Measurements from ENCODE around the gene MAST3. TPM values are rescaled to one million over a fixed set of nuclear protein-coding genes. Genes with fewer than 3 reads are reported as not detected.

The MAST3 gene
- total RNA-seq, 1 experiment from 2014 or later, result 4.1 TPM

- Mint-ChIP-seq H3K4me3 (ENCODE audit: unreplicated experiment) (no peak overlapping the region), H3K9me3 (ENCODE audit: unreplicated experiment) (no peaks in the 10 kb centered on the region), H3K36me3 (ENCODE audit: insufficient read depth, unreplicated experiment) (no peaks in the 10 kb centered on the region), H3K4me1 (ENCODE audit: insufficient read depth, unreplicated experiment) (no peaks in the 10 kb centered on the region), H3K27me3 (ENCODE audit: insufficient read depth, unreplicated experiment) (no peaks in the 10 kb centered on the region), H3K27ac (ENCODE audit: low read depth, unreplicated experiment) (no peak overlapping the region)
- CTCF ChIA-PET, result interaction anchor here (0.6 to 0.7 kb wide), 3 partner anchors 34 to 143 kb away, joined by 3 to 4 read pairs (median 3); no protein-coding TSS in a partner anchor
- intact Hi-C loops (cut with micrococcal nuclease), result no loop called here
- no peak for DNase-seq (ENCODE audit: unreplicated experiment)
- TF ChIP-seq CTCF (IDR thresholded peaks at IDR 0.05; ENCODE audit: unreplicated experiment), result no peak
- no TSS peak for BruUV-seq (replicated peaks)
- POLR2A ChIA-PET, result interaction anchor here (0.7 kb wide), 1 partner anchor 11 kb away, joined by 3 read pairs; no protein-coding TSS in a partner anchor
Observed at GRCh38 chr19:18185538-18185937, 88.0 kb downstream of the MAST3 start.

- no peak for TF ChIP-seq CTCF (IDR thresholded peaks at IDR 0.05; ENCODE audit: unreplicated experiment)
- Mint-ChIP-seq H3K27ac (ENCODE audit: low read depth, unreplicated experiment) (no peak overlapping the region), H3K9me3 (ENCODE audit: unreplicated experiment) (no peaks in the 10 kb centered on the region), H3K4me1 (ENCODE audit: insufficient read depth, unreplicated experiment) (peaks cover 12% of the 10 kb centered on the region), H3K27me3 (ENCODE audit: insufficient read depth, unreplicated experiment) (no peaks in the 10 kb centered on the region), H3K4me3 (ENCODE audit: unreplicated experiment) (no peak overlapping the region), H3K36me3 (ENCODE audit: insufficient read depth, unreplicated experiment) (peaks cover 10% of the 10 kb centered on the region)
- POLR2A ChIA-PET, result interaction anchor here (0.6 to 4.7 kb wide), 2 partner anchors 15 to 157 kb away, joined by 3 to 35 read pairs; partner anchors contain the start of gene IFI30
- no peak for DNase-seq (ENCODE audit: unreplicated experiment)
- no TSS peak for BruUV-seq (replicated peaks)
- intact Hi-C loops (cut with micrococcal nuclease), result no loop called here
- CTCF ChIA-PET, result interaction anchor here (0.6 kb wide), 1 partner anchor 18 kb away, joined by 3 read pairs; no protein-coding TSS in a partner anchor
Observed at GRCh38 chr19:18190278-18190677, 92.7 kb downstream of the MAST3 start.

- Mint-ChIP-seq H3K4me1 (ENCODE audit: insufficient read depth, unreplicated experiment) (peaks cover 12% of the 10 kb centered on the region), H3K9me3 (ENCODE audit: unreplicated experiment) (no peaks in the 10 kb centered on the region), H3K27ac (ENCODE audit: low read depth, unreplicated experiment) (peak overlapping the region; percentile 72), H3K36me3 (ENCODE audit: insufficient read depth, unreplicated experiment) (peaks cover 15% of the 10 kb centered on the region), H3K27me3 (ENCODE audit: insufficient read depth, unreplicated experiment) (no peaks in the 10 kb centered on the region), H3K4me3 (ENCODE audit: unreplicated experiment) (peak overlapping the region; percentile 78)
- TF ChIP-seq CTCF (IDR thresholded peaks at IDR 0.05; ENCODE audit: unreplicated experiment), result no peak
- ChIA-PET POLR2A (interaction anchor here (0.6 to 4.9 kb wide), 30 partner anchors 9 to 380 kb away, joined by 3 to 147 read pairs (median 8); partner anchors contain the start of genes IFI30, JUND, LSM4 and PGPEP1), CTCF (interaction anchor here (0.6 to 2.0 kb wide), 16 partner anchors 17 to 726 kb away, joined by 3 to 23 read pairs (median 4); partner anchors contain the start of gene IFI30)
- intact Hi-C loops (cut with micrococcal nuclease), result loop anchor here (1.0 to 2.0 kb wide), 3 partner anchors 60 to 219 kb away; partner anchors contain the start of gene LSM4
- no TSS peak for BruUV-seq (replicated peaks)
- peak; percentile 83 for DNase-seq (ENCODE audit: unreplicated experiment)
Observed at GRCh38 chr19:18191640-18192062, 94.1 kb downstream of the MAST3 start.

- DNase-seq (ENCODE audit: unreplicated experiment), result peak; percentile 100
- Mint-ChIP-seq H3K27ac (ENCODE audit: low read depth, unreplicated experiment) (peak within 1 kb of the TSS; percentile 72), H3K27me3 (ENCODE audit: insufficient read depth, unreplicated experiment) (no peaks in the 10 kb centered on the region), H3K4me1 (ENCODE audit: insufficient read depth, unreplicated experiment) (peaks cover 12% of the 10 kb centered on the region), H3K36me3 (ENCODE audit: insufficient read depth, unreplicated experiment) (peaks cover 19% of the 10 kb centered on the region), H3K4me3 (ENCODE audit: unreplicated experiment) (peak within 1 kb of the TSS; percentile 78), H3K9me3 (ENCODE audit: unreplicated experiment) (no peaks in the 10 kb centered on the region)
- no peak for TF ChIP-seq CTCF (IDR thresholded peaks at IDR 0.05; ENCODE audit: unreplicated experiment)
- ChIA-PET CTCF (interaction anchor here (0.6 to 2.0 kb wide), 12 partner anchors 9 to 128 kb away, joined by 3 to 23 read pairs (median 4); partner anchors contain the start of gene IFI30), POLR2A (interaction anchor here (0.6 to 4.9 kb wide), 39 partner anchors 10 to 888 kb away, joined by 3 to 147 read pairs (median 5); partner anchors contain the start of genes CCDC124, GDF15, IFI30 and IQCN)
- BruUV-seq (replicated peaks), result no TSS peak
- intact Hi-C loops (cut with micrococcal nuclease), result loop anchor here (1.0 to 2.0 kb wide), 3 partner anchors 58 to 218 kb away; partner anchors contain the start of gene LSM4
Observed at GRCh38 chr19:18192673-18193387, 95.3 kb downstream of the MAST3 start, which contains the start of gene MPV17L2. MPV17L2 (plus strand) TSS chr19:18193218; CDS start chr19:18193282, 64 bp downstream.

All from MCF 10A (cell line).